B cell (primary cell): ENCODE results near the gene BTAF1. TPM values are rescaled to one million over a fixed set of nuclear protein-coding genes. Genes with fewer than 3 reads are reported as not detected.

ENCODE experiments used
- ATAC-seq: fragments of 200-7000 bp; cut with Tn5 transposase; one replicate; pipeline ENCODE4 v1.10.0; 2021; ENCODE audit warnings: low read depth, mild to moderate bottlenecking, moderate number of reproducible peaks, moderate library complexity
- CTCF ChIA-PET: fragments of 350-600 bp; sonication (Branson Sonifier 250); formaldehyde crosslinking; loops from one replicate; lab custom pipeline; 2021; ENCODE audit warnings: antibody characterized with exemption, inconsistent platforms; lab: Charles Lee
- POLR2A ChIA-PET: fragments of 350-600 bp; sonication (Branson Sonifier 250); formaldehyde crosslinking; loops from one replicate; lab custom pipeline; 2021; ENCODE audit warnings: antibody characterized with exemption; lab: Charles Lee
- DNase-seq: peaks from one replicate; pipeline ENCODE4 v3.0.0; 2013
- H2AFZ ChIP-seq: 2 replicates; pipeline ENCODE4 v1.6.1; 2012; ENCODE audit warnings: mild to moderate bottlenecking, low read depth, low read length; ENCODE audit not compliant: insufficient read depth, poor library complexity, severe bottlenecking
- H3K27ac ChIP-seq, 2 donors: 1 replicate in 1 of 2; 2 replicates in 1 of 2; pipeline ENCODE4 v1.5.1; 2012 to 2013; ENCODE audit warnings: low read length in 2 of 2, mild to moderate bottlenecking in 2 of 2, moderate library complexity in 1 of 2
- H3K27me3 ChIP-seq, 4 experiments: fragments of 200-600 bp in 1 of 4; sonication (generic) in 1 of 4; replicated peaks in 1 of 4; 1 replicate in 2 of 4; 2 replicates in 2 of 4; pipeline versions ENCODE4 v1.6.1 to v1.7.0; 2013 to 2016; ENCODE audit warnings: low read length in 3 of 4, mild to moderate bottlenecking in 2 of 4, mixed read lengths in 1 of 4, moderate library complexity in 1 of 4; ENCODE audit not compliant: insufficient read depth in 4 of 4, control insufficient read depth in 3 of 4; ENCODE audit errors: control extremely low read depth in 1 of 4
- H3K36me3 ChIP-seq, 2 experiments: replicated peaks in 1 of 2; 1 replicate in 1 of 2; 2 replicates in 1 of 2; pipeline versions ENCODE4 v1.6.1 to v1.7.1; 2013; ENCODE audit warnings: low read length in 1 of 2; ENCODE audit not compliant: insufficient read depth in 2 of 2, control insufficient read depth in 1 of 2; ENCODE audit errors: control extremely low read depth in 1 of 2, extremely low read depth in 1 of 2
- H3K4me1 ChIP-seq, 2 donors: fragments of 200-600 bp in 1 of 2; sonication (generic) in 1 of 2; 1 replicate in 1 of 2; 2 replicates in 1 of 2; pipeline versions ENCODE4 v1.5.1 to v1.6.1; 2013 to 2017; ENCODE audit warnings: low read length in 2 of 2; ENCODE audit not compliant: control insufficient read depth in 2 of 2, insufficient read depth in 2 of 2
- H3K4me2 ChIP-seq: replicated peaks from 2 replicates; pipeline ENCODE3; 2012; ENCODE audit warnings: mild to moderate bottlenecking, low read depth, low read length; ENCODE audit not compliant: poor library complexity, severe bottlenecking
- H3K4me3 ChIP-seq, 5 experiments: fragments of 200-600 bp in 1 of 5; sonication (generic) in 1 of 5; 1 replicate in 3 of 5; 2 replicates in 2 of 5; pipeline versions ENCODE4 v1.5.1 to v1.7.0; 2011 to 2016; ENCODE audit warnings: low read length in 4 of 5, mild to moderate bottlenecking in 4 of 5, low read depth in 2 of 5, control low read depth in 1 of 5, moderate library complexity in 1 of 5; ENCODE audit not compliant: insufficient read depth in 1 of 5; ENCODE audit errors: control extremely low read depth in 1 of 5, extremely low read depth in 1 of 5
- H3K79me2 ChIP-seq: fragments of 200-600 bp; sonication (generic); one replicate; pipeline ENCODE4 v1.6.0; 2016; ENCODE audit warnings: low read length; ENCODE audit not compliant: control insufficient read depth, insufficient read depth
- H3K9ac ChIP-seq: fragments of 200-600 bp; sonication (generic); 2 replicates; pipeline ENCODE4 v1.6.1; 2017; ENCODE audit warnings: mild to moderate bottlenecking, low read length, moderate library complexity
- H3K9me3 ChIP-seq, 3 donors: one replicate each; pipeline versions ENCODE4 v1.6.1 to v1.7.1; 2013; ENCODE audit warnings: low read length in 2 of 3; ENCODE audit not compliant: control insufficient read depth in 2 of 3, insufficient read depth in 1 of 3; ENCODE audit errors: control extremely low read depth in 1 of 3
- H4K20me1 ChIP-seq: 2 replicates; pipeline ENCODE4 v1.6.0; 2012; ENCODE audit warnings: mild to moderate bottlenecking, low read length; ENCODE audit not compliant: insufficient read depth, control insufficient read depth, poor library complexity, severe bottlenecking
- H3K27ac Mint-ChIP-seq: one replicate; pipeline ENCODE4 v1.8.0; 2021; ENCODE audit warnings: mixed read lengths
- H3K27me3 Mint-ChIP-seq: one replicate; pipeline ENCODE4 v1.8.0; 2021; ENCODE audit warnings: mixed read lengths
- H3K4me1 Mint-ChIP-seq: one replicate; pipeline ENCODE4 v1.8.0; 2021; ENCODE audit warnings: mixed read lengths
- H3K4me3 Mint-ChIP-seq: one replicate; pipeline ENCODE4 v1.8.0; 2021; ENCODE audit warnings: mixed read lengths
- H3K9me3 Mint-ChIP-seq: one replicate; pipeline ENCODE4 v1.8.0; 2022; ENCODE audit warnings: mixed read lengths; ENCODE audit not compliant: insufficient read depth
- CTCF ChIP-seq: fragments of 200-600 bp; IDR thresholded peaks from one replicate; pipeline ENCODE4 v1.8.0; 2022; ENCODE audit warnings: antibody characterized with exemption, mild to moderate bottlenecking
- EZH2 ChIP-seq: IDR thresholded peaks from 2 replicates; pipeline ENCODE4 v1.6.1; 2012; ENCODE audit warnings: borderline replicate concordance, low read depth, mild to moderate bottlenecking, moderate library complexity, low read length; ENCODE audit not compliant: insufficient read depth, poor library complexity, severe bottlenecking
- WGBS: methylation state at CpG from one replicate; pipeline ENCODE4 v1.1.5; 2013; ENCODE audit warnings: missing lambda C conversion rate; ENCODE audit not compliant: insufficient coverage; 5-methylcytosine and 5-hydroxymethylcytosine counted together
- intact Hi-C: fragments of 100-400 bp; cut with micrococcal nuclease; formaldehyde crosslinking; loops from one replicate; pipeline ENCODE4 v1.10.0; 2022
- polyA plus RNA-seq: library from polyadenylated mRNA; depleted of rRNA; stranded (reverse); fragments of >200 nt; gene quantifications from 2 replicates; pipeline ENCODE4 v1.2.3, GENCODE V29; 2012
- total RNA-seq, 2 donors: library from RNA; stranded (reverse); fragments of 120-200 nt in 1 of 2; gene quantifications; 1 replicate in 1 of 2; 2 replicates in 1 of 2; pipeline versions ENCODE4 v1.2.3 to v1.2.4, GENCODE V29; 2013 to 2022

The BTAF1 gene
- total and polyA plus RNA-seq, 2 donors (not counting 1 experiment from before 2014, with no cell fraction given) = 58.2 to 78.1 TPM

- DNase-seq (no peak), ATAC-seq (no peak)
- H3K36me3 ChIP-seq = peaks cover 0 to 10% of the 10 kb centered on the region in 2 experiments
- Mint-ChIP-seq H3K27me3 (no peaks in the 10 kb centered on the region), H3K4me3 (no peak overlapping the region), H3K4me1 (peaks cover 3% of the 10 kb centered on the region), H3K27ac (no peak overlapping the region), H3K9me3 (no peaks in the 10 kb centered on the region)
- no peak overlapping the region for H3K27ac ChIP-seq
- no peaks in the 10 kb centered on the region for H3K27me3 ChIP-seq
- no CpG with 5 or more reads among the region's 1 CpG for WGBS
- ChIA-PET POLR2A (no interaction called here), CTCF (no interaction called here)
- no peaks in the 10 kb centered on the region for H3K79me2 ChIP-seq
- TF ChIP-seq CTCF (no peak), EZH2 (no peak)
- H3K4me3 ChIP-seq = no peak overlapping the region
- H3K4me2 ChIP-seq = no peak overlapping the region
- intact Hi-C loops = no loop called here
- H4K20me1 ChIP-seq = no peaks in the 10 kb centered on the region
- no peaks in the 10 kb centered on the region for H3K9me3 ChIP-seq
- H2AFZ ChIP-seq = no peak overlapping the region
- H3K9ac ChIP-seq = no peak overlapping the region
- H3K4me1 ChIP-seq = no peaks in the 10 kb centered on the region
These were observed 51.9 kb downstream of the BTAF1 start for GRCh38 chr10:91975438-91975837.

GRCh38 chr10:91976317-91977051 is 52.9 kb downstream of the BTAF1 start:
- DNase-seq (no peak), ATAC-seq (no peak)
- no peaks in the 10 kb centered on the region for H3K9me3 Mint-ChIP-seq
- Histone ChIP-seq H3K4me2 (no peak overlapping the region), H3K9me3 (no peaks in the 10 kb centered on the region), H3K79me2 (no peaks in the 10 kb centered on the region), H3K36me3 (peaks cover 0 to 13% of the 10 kb centered on the region in 2 experiments), H4K20me1 (no peaks in the 10 kb centered on the region), H3K27me3 (no peaks in the 10 kb centered on the region), H3K9ac (no peak overlapping the region), H3K27ac (no peak overlapping the region), H2AFZ (no peak overlapping the region), H3K4me3 (no peak overlapping the region), H3K4me1 (no peaks in the 10 kb centered on the region)
- ChIA-PET CTCF (no interaction called here), POLR2A (no interaction called here)
- TF ChIP-seq EZH2 (no peak), CTCF (no peak)
- H3K4me3 Mint-ChIP-seq = no peak overlapping the region
- WGBS = 93% methylated on average over 2 of the region's 5 CpGs
- H3K27ac Mint-ChIP-seq = no peak overlapping the region
- intact Hi-C loops = no loop called here
- H3K4me1 Mint-ChIP-seq = peaks cover 3% of the 10 kb centered on the region
- no peaks in the 10 kb centered on the region for H3K27me3 Mint-ChIP-seq
